HCT116 (cell line): Measurements from ENCODE around the gene CKS2.

Experiments used
- ATF3 ChIP-seq: IDR thresholded peaks from 2 replicates; pipeline ENCODE4 v1.6.1; 2012
- CBX3 ChIP-seq: IDR thresholded peaks from 2 replicates; pipeline ENCODE4 v1.6.1; 2012; ENCODE audit warnings: low read depth
- CTCF ChIP-seq, 3 experiments: fragments of 200-600 bp in 1 of 3; sonication (generic) in 1 of 3; IDR thresholded peaks in 2 of 3; conservative IDR thresholded peaks in 1 of 3; 2 replicates each; pipeline ENCODE4 v1.5.1; 2012 to 2017; ENCODE audit warnings: low read depth in 2 of 3, low read length in 2 of 3, antibody characterized with exemption in 1 of 3, borderline replicate concordance in 1 of 3, control low read depth in 1 of 3, mild to moderate bottlenecking in 1 of 3, mixed read lengths in 1 of 3, mixed run types in 1 of 3, moderate library complexity in 1 of 3; ENCODE audit not compliant: insufficient read depth in 1 of 3
- EZH2 ChIP-seq: fragments of 200-600 bp; sonication (generic); IDR thresholded peaks from 2 replicates; pipeline ENCODE4 v1.6.1; 2017; ENCODE audit warnings: antibody characterized with exemption, mixed run types
- EZH2phosphoT487 ChIP-seq: fragments of 200-600 bp; IDR thresholded peaks from 2 replicates; pipeline ENCODE4 v1.6.1; 2018; ENCODE audit warnings: antibody characterized with exemption, borderline replicate concordance
- JUND ChIP-seq: IDR thresholded peaks from 2 replicates; pipeline ENCODE4 v1.6.1; 2012
- POLR2AphosphoS5 ChIP-seq: IDR thresholded peaks from 2 replicates; pipeline ENCODE4 v1.6.1; 2011; ENCODE audit warnings: mild to moderate bottlenecking, low read depth, low read length, moderate library complexity
- RAD21 ChIP-seq: IDR thresholded peaks from 2 replicates; pipeline ENCODE4 v1.6.1; 2012; ENCODE audit warnings: low read depth, mild to moderate bottlenecking
- SRF ChIP-seq: IDR thresholded peaks from 2 replicates; pipeline ENCODE4 v1.6.1; 2012; ENCODE audit warnings: low read depth
- TCF7L2 ChIP-seq: IDR thresholded peaks from 2 replicates; pipeline ENCODE4 v1.7.0; 2011; ENCODE audit warnings: borderline replicate concordance, inconsistent platforms; ENCODE audit not compliant: insufficient read depth, insufficient read length; ENCODE audit errors: extremely low read depth
- ZBTB33 ChIP-seq: IDR thresholded peaks from 2 replicates; pipeline ENCODE4 v1.6.1; 2011; ENCODE audit warnings: mild to moderate bottlenecking, low read length, moderate library complexity; ENCODE audit not compliant: insufficient replicate concordance; ENCODE audit errors: extremely low read depth

- TF ChIP-seq RAD21 (no peak), POLR2AphosphoS5 (no peak; the same call in 1 of the 2 replicates), CTCF (IDR thresholded peaks at IDR 0.05 in 2 of 3, conservative IDR thresholded peaks at IDR 0.05 in 1 of 3; ENCODE audit: borderline replicate concordance in 1 of 3, insufficient read depth in 1 of 3, low read depth in 2 of 3, low read length in 2 of 3) (no peak), CBX3 (no peak), TCF7L2 (no peak), EZH2phosphoT487 (no peak), ATF3 (no peak), ZBTB33 (no peak), SRF (no peak), EZH2 (no peak), JUND (no peak)
Observed at GRCh38 chr9:89309166-89309565, 1.8 kb upstream of the CKS2 start.
